Body of pancreas (tissue), 4 donors: ENCODE results near the gene COBL. TPM values are rescaled to one million over a fixed set of nuclear protein-coding genes. Genes with fewer than 3 reads are reported as not detected.

Experiments used
- ATAC-seq: fragments of 150-250 bp; one replicate; pipeline ENCODE4 v1.9.1; 2016
- DNase-seq, 4 donors: peaks; one replicate each; pipeline ENCODE4 v3.0.0-alpha.2; 2019
- H3K27ac ChIP-seq, 4 donors: fragments of 200-600 bp; sonication (generic); 1 replicate in 3 of 4; 2 replicates in 1 of 4; pipeline versions ENCODE4 v1.5.1 to v1.6.1; 2016 to 2019; ENCODE audit warnings: mild to moderate bottlenecking in 1 of 4, mixed read lengths in 1 of 4, moderate library complexity in 1 of 4
- H3K27me3 ChIP-seq, 2 donors: fragments of 200-600 bp; sonication (generic); one replicate each; pipeline ENCODE4 v1.6.0; 2016; ENCODE audit warnings: mild to moderate bottlenecking in 1 of 2
- H3K36me3 ChIP-seq, 2 donors: fragments of 200-600 bp; sonication (generic); replicated peaks in 1 of 2; 2 replicates each; pipeline ENCODE4 v1.5.1; 2016; ENCODE audit warnings: low read depth in 2 of 2; ENCODE audit not compliant: insufficient read depth in 1 of 2
- H3K4me1 ChIP-seq: fragments of 200-600 bp; sonication (generic); one replicate; pipeline ENCODE4 v1.6.0; 2016
- H3K4me3 ChIP-seq, 2 donors: fragments of 200-600 bp; sonication (generic); 1 replicate in 1 of 2; 2 replicates in 1 of 2; pipeline ENCODE4 v1.5.1; 2016 to 2019
- H3K9me3 ChIP-seq, 3 donors: fragments of 200-600 bp; sonication (generic); 1 replicate in 2 of 3; 2 replicates in 1 of 3; pipeline ENCODE4 v1.5.1; 2016
- POLR2A ChIP-seq, 3 donors: fragments of 450-650 bp; IDR thresholded peaks; one replicate each; pipeline ENCODE4 v1.6.1; 2016; ENCODE audit warnings: antibody characterized with exemption in 3 of 3, mild to moderate bottlenecking in 2 of 3
- WGBS, 2 donors: methylation state at CpG; one replicate each; pipeline ENCODE4 v1.1.5; 2017; 5-methylcytosine and 5-hydroxymethylcytosine counted together
- intact Hi-C: fragments of 100-400 bp; cut with DNase I; formaldehyde crosslinking; loops from one replicate; pipeline ENCODE4 v1.15.1; 2023
- total RNA-seq, 2 donors: library from RNA; depleted of rRNA; stranded (reverse); fragments of >200 nt; gene quantifications; one replicate each; pipeline ENCODE4 v1.1.0, GENCODE V29; 2016
- TF ChIP-seq, protein P1 (sequence below), 7 experiments: fragments of 450-650 bp in 4 of 7; fragments of 200-600 bp in 3 of 7; sonication (generic) in 3 of 7; IDR thresholded peaks; one replicate each; pipeline ENCODE4 v1.5.1; 2016 to 2019; ENCODE audit warnings: antibody characterized with exemption in 7 of 7

COBL gene
- total RNA-seq, 2 donors from 2014 or later: 22.3 to 25.4 TPM

- TF ChIP-seq POLR2A (IDR thresholded peaks at IDR 0.05): no peak
- TF ChIP-seq, protein P1, sequence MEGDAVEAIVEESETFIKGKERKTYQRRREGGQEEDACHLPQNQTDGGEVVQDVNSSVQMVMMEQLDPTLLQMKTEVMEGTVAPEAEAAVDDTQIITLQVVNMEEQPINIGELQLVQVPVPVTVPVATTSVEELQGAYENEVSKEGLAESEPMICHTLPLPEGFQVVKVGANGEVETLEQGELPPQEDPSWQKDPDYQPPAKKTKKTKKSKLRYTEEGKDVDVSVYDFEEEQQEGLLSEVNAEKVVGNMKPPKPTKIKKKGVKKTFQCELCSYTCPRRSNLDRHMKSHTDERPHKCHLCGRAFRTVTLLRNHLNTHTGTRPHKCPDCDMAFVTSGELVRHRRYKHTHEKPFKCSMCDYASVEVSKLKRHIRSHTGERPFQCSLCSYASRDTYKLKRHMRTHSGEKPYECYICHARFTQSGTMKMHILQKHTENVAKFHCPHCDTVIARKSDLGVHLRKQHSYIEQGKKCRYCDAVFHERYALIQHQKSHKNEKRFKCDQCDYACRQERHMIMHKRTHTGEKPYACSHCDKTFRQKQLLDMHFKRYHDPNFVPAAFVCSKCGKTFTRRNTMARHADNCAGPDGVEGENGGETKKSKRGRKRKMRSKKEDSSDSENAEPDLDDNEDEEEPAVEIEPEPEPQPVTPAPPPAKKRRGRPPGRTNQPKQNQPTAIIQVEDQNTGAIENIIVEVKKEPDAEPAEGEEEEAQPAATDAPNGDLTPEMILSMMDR (IDR thresholded peaks at IDR 0.05): no peak
- Histone ChIP-seq H3K27me3 (no peaks in the 10 kb centered on the region), H3K27ac (no peak overlapping the region), H3K4me1 (peaks cover 28% of the 10 kb centered on the region), H3K4me3 (no peak overlapping the region), H3K9me3 (no peaks in the 10 kb centered on the region), H3K36me3 (no peaks in the 10 kb centered on the region)
- ATAC-seq: no peak
- no peak for DNase-seq
- 78 to 87% methylated on average over 5 of the region's 5 CpGs for WGBS, 2 donors
- intact Hi-C loops: no loop called here
Observed at GRCh38 chr7:51354897-51355296, 38.3 kb upstream of the COBL start.

- H3K36me3 ChIP-seq: no peaks in the 10 kb centered on the region
- no peaks in the 10 kb centered on the region for H3K27me3 ChIP-seq
- WGBS, 2 donors: 89 to 90% methylated on average over 2 of the region's 2 CpGs
- no peak overlapping the region for H3K4me3 ChIP-seq
- DNase-seq (no peak), ATAC-seq (no peak)
- no peaks in the 10 kb centered on the region for H3K9me3 ChIP-seq
- no peak overlapping the region for H3K27ac ChIP-seq
- intact Hi-C loops: no loop called here
- TF ChIP-seq POLR2A (IDR thresholded peaks at IDR 0.05): no peak
- TF ChIP-seq, protein P1 (IDR thresholded peaks at IDR 0.05): no peak
- H3K4me1 ChIP-seq: peaks cover 28% of the 10 kb centered on the region
Observed at GRCh38 chr7:51354434-51354833, 37.8 kb upstream of the COBL start.

DNA sequence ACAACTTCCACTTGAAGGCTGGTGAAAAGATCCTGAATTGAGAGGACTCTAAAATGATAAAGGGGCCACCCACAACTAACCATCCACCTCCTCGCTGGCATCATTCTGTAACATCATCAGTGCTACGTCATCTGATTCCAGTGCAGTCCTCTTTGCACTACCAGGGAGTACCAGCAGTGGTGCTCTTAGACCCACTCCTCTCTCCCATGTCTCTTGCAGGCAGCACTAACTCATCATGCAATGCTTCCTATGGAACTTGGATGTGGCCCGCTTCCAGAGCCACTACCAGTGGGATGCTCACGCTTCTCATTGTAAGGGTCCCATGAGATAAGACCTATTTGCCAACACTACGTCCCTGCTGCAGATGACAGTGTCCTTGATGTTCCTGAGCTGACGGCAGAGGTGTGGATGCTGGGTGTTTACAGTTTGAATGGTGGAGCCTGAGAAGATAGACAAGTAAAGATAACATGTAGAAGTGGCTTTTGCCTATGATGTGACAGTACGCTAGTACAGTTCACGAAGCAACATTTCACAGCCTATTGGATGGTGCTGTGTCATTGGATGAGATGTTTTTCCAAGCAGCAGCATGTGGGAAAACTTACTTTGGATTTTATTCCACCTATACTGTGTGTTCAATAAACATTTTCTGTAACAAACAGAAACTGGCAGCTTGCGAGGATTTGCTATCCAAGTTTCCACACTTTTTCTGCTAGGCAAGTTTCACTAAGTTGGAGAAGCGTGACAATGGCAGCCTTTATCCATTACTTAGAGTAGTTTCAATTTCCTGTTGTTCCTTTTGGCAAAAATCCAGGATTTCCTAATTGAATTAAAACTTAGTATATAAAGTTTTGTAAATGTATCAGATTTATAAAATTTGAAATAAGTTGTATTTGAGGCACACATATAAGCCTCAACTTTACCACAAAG lies 35.8 kb upstream of the COBL start:
- Histone ChIP-seq H3K9me3 (no peaks in the 10 kb centered on the region), H3K27ac (peak overlapping the region in 3 of 4 donors; percentile 38 to 71 (median 66)), H3K4me1 (peaks cover 11% of the 10 kb centered on the region), H3K4me3 (no peak overlapping the region), H3K36me3 (no peaks in the 10 kb centered on the region), H3K27me3 (no peaks in the 10 kb centered on the region)
- no peak for ATAC-seq
- intact Hi-C loops: no loop called here
- 70 to 72% methylated on average over 10 of the region's 10 CpGs for WGBS, 2 donors
- TF ChIP-seq, protein P1 (IDR thresholded peaks at IDR 0.05): peak in 1 of 7 experiments; percentile 11
- no peak for TF ChIP-seq POLR2A (IDR thresholded peaks at IDR 0.05)
- DNase-seq: no peak

GRCh38 chr7:51351661-51352060 lies 35.1 kb upstream of the COBL start:
- Histone ChIP-seq H3K9me3 (no peaks in the 10 kb centered on the region), H3K36me3 (no peaks in the 10 kb centered on the region), H3K4me1 (peaks cover 4% of the 10 kb centered on the region), H3K27me3 (no peaks in the 10 kb centered on the region), H3K27ac (peak overlapping the region in 3 of 4 donors; percentile 38 to 71 (median 66)), H3K4me3 (no peak overlapping the region)
- intact Hi-C loops: no loop called here
- no peak for ATAC-seq
- TF ChIP-seq, protein P1 (IDR thresholded peaks at IDR 0.05): no peak
- no peak for TF ChIP-seq POLR2A (IDR thresholded peaks at IDR 0.05)
- DNase-seq: no peak
- 77 to 87% methylated on average over 5 of the region's 5 CpGs for WGBS, 2 donors
